ENCODE results near the gene CEP152. TPM values are rescaled to one million over a fixed set of nuclear protein-coding genes. Genes with fewer than 3 reads are reported as not detected.

Gene CEP152
- total and polyA plus RNA-seq, 2 donors (not counting 1 experiment from before 2014, with no cell fraction given): 1.5 to 18.0 TPM

- no peaks in the 10 kb centered on the region for H3K4me1 Mint-ChIP-seq
- DNase-seq (no peak), ATAC-seq (ENCODE audit: low read depth) (no peak)
- H3K4me3 ChIP-seq (ENCODE audit: control extremely low read depth in 1 of 5, extremely low read depth in 1 of 5, insufficient read depth in 1 of 5, low read depth in 2 of 5, low read length in 4 of 5): no peak overlapping the region
- WGBS (ENCODE audit: insufficient coverage): no CpG with 5 or more reads among the region's 1 CpG
- no peaks in the 10 kb centered on the region for H3K9me3 Mint-ChIP-seq (ENCODE audit: insufficient read depth)
- no peak overlapping the region for H3K4me2 ChIP-seq (replicated peaks; ENCODE audit: low read depth, low read length, poor library complexity, severe bottlenecking)
- no peak overlapping the region for H3K4me3 Mint-ChIP-seq
- no peaks in the 10 kb centered on the region for H4K20me1 ChIP-seq (ENCODE audit: control insufficient read depth, insufficient read depth, low read length, poor library complexity, severe bottlenecking)
- H2AFZ ChIP-seq (ENCODE audit: insufficient read depth, low read depth, low read length, poor library complexity, severe bottlenecking): no peak overlapping the region
- no peak overlapping the region for H3K9ac ChIP-seq (ENCODE audit: low read length)
- H3K27me3 ChIP-seq (replicated peaks in 1 of 4; ENCODE audit: control extremely low read depth in 1 of 4, control insufficient read depth in 3 of 4, insufficient read depth in 4 of 4, low read length in 3 of 4): no peaks in the 10 kb centered on the region
- H3K27me3 Mint-ChIP-seq: no peaks in the 10 kb centered on the region
- H3K4me1 ChIP-seq (ENCODE audit: control insufficient read depth in 2 of 2, insufficient read depth in 2 of 2, low read length in 2 of 2): no peaks in the 10 kb centered on the region
- H3K79me2 ChIP-seq (ENCODE audit: control insufficient read depth, insufficient read depth, low read length): no peaks in the 10 kb centered on the region
- H3K36me3 ChIP-seq (replicated peaks in 1 of 2; ENCODE audit: control extremely low read depth in 1 of 2, control insufficient read depth in 1 of 2, extremely low read depth in 1 of 2, insufficient read depth in 2 of 2, low read length in 1 of 2): peaks cover 6 to 11% of the 10 kb centered on the region in 2 experiments
- POLR2A ChIA-PET: no interaction called here
- CTCF ChIA-PET: no interaction called here
- no peaks in the 10 kb centered on the region for H3K9me3 ChIP-seq (ENCODE audit: control extremely low read depth in 1 of 3, control insufficient read depth in 2 of 3, insufficient read depth in 1 of 3, low read length in 2 of 3)
- H3K27ac Mint-ChIP-seq: no peak overlapping the region
- TF ChIP-seq, protein P1, sequence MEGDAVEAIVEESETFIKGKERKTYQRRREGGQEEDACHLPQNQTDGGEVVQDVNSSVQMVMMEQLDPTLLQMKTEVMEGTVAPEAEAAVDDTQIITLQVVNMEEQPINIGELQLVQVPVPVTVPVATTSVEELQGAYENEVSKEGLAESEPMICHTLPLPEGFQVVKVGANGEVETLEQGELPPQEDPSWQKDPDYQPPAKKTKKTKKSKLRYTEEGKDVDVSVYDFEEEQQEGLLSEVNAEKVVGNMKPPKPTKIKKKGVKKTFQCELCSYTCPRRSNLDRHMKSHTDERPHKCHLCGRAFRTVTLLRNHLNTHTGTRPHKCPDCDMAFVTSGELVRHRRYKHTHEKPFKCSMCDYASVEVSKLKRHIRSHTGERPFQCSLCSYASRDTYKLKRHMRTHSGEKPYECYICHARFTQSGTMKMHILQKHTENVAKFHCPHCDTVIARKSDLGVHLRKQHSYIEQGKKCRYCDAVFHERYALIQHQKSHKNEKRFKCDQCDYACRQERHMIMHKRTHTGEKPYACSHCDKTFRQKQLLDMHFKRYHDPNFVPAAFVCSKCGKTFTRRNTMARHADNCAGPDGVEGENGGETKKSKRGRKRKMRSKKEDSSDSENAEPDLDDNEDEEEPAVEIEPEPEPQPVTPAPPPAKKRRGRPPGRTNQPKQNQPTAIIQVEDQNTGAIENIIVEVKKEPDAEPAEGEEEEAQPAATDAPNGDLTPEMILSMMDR (IDR thresholded peaks at IDR 0.05): no peak
- no peak for TF ChIP-seq EZH2 (IDR thresholded peaks at IDR 0.05; ENCODE audit: borderline replicate concordance, insufficient read depth, low read depth, low read length, poor library complexity, severe bottlenecking)
- H3K27ac ChIP-seq (ENCODE audit: low read length in 2 of 2): no peak overlapping the region
- intact Hi-C loops (cut with micrococcal nuclease): no loop called here
Measured at GRCh38 chr15:48748535-48748934, 62.3 kb downstream of the CEP152 start.

DNA sequence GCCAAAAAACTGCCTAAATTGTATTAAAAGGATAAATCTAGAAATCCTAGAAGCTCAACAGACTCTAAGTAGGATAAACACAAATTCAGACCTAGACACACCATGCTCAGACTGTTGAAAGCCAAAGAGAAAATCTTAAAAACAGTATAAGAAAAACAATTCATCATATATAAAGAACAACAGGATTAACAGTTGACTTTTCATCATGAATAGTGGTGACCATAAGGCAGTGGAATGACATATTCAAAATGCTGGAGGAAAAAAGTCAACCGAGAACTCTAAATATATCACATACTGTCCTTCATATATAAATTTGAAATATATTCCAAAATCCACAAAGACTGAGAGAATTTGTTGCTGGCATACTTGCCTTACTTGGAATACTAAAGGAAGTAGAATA lies 77.3 kb downstream of the CEP152 start:
- no peaks in the 10 kb centered on the region for H3K79me2 ChIP-seq (ENCODE audit: control insufficient read depth, insufficient read depth, low read length)
- H3K9ac ChIP-seq (ENCODE audit: low read length): no peak overlapping the region
- Mint-ChIP-seq H3K4me1 (no peaks in the 10 kb centered on the region), H3K4me3 (no peak overlapping the region), H3K9me3 (ENCODE audit: insufficient read depth) (peaks cover 8% of the 10 kb centered on the region), H3K27ac (no peak overlapping the region), H3K27me3 (no peaks in the 10 kb centered on the region)
- TF ChIP-seq EZH2 (IDR thresholded peaks at IDR 0.05; ENCODE audit: borderline replicate concordance, insufficient read depth, low read depth, low read length, poor library complexity, severe bottlenecking): no peak
- TF ChIP-seq, protein P1 (IDR thresholded peaks at IDR 0.05): no peak
- intact Hi-C loops (cut with micrococcal nuclease): no loop called here
- peaks cover 0 to 12% (median 4%) of the 10 kb centered on the region in 3 donors for H3K9me3 ChIP-seq (ENCODE audit: control extremely low read depth in 1 of 3, control insufficient read depth in 2 of 3, insufficient read depth in 1 of 3, low read length in 2 of 3)
- no peak overlapping the region for H3K4me2 ChIP-seq (replicated peaks; ENCODE audit: low read depth, low read length, poor library complexity, severe bottlenecking)
- H3K27me3 ChIP-seq (replicated peaks in 1 of 4; ENCODE audit: control extremely low read depth in 1 of 4, control insufficient read depth in 3 of 4, insufficient read depth in 4 of 4, low read length in 3 of 4): no peaks in the 10 kb centered on the region
- H4K20me1 ChIP-seq (ENCODE audit: control insufficient read depth, insufficient read depth, low read length, poor library complexity, severe bottlenecking): no peaks in the 10 kb centered on the region
- no peaks in the 10 kb centered on the region for H3K36me3 ChIP-seq (replicated peaks in 1 of 2; ENCODE audit: control extremely low read depth in 1 of 2, control insufficient read depth in 1 of 2, extremely low read depth in 1 of 2, insufficient read depth in 2 of 2, low read length in 1 of 2)
- POLR2A ChIA-PET: no interaction called here
- no peak overlapping the region for H2AFZ ChIP-seq (ENCODE audit: insufficient read depth, low read depth, low read length, poor library complexity, severe bottlenecking)
- H3K4me1 ChIP-seq (ENCODE audit: control insufficient read depth in 2 of 2, insufficient read depth in 2 of 2, low read length in 2 of 2): no peaks in the 10 kb centered on the region
- DNase-seq (no peak), ATAC-seq (ENCODE audit: low read depth) (no peak)
- CTCF ChIA-PET: interaction anchor here (2.1 kb wide), 1 partner anchor 67 kb away, joined by 5 read pairs; no protein-coding TSS in a partner anchor
- H3K4me3 ChIP-seq (ENCODE audit: control extremely low read depth in 1 of 5, extremely low read depth in 1 of 5, insufficient read depth in 1 of 5, low read depth in 2 of 5, low read length in 4 of 5): no peak overlapping the region
- no CpG with 5 or more reads among the region's 1 CpG for WGBS (ENCODE audit: insufficient coverage)
- no peak overlapping the region for H3K27ac ChIP-seq (ENCODE audit: low read length in 2 of 2)

All from B cell (primary cell).